ENCODE measurements around the gene DLGAP1.

GRCh38 chr18:3777719-3778118 is 677.4 kb downstream of the DLGAP1 start:
- no peak for TF ChIP-seq SMC3 (IDR thresholded peaks at IDR 0.05; ENCODE audit: borderline replicate concordance, low read length)
- no peak for TF ChIP-seq ZNF274 (IDR thresholded peaks at IDR 0.05; ENCODE audit: insufficient read depth, insufficient read length)
- TF ChIP-seq, protein P1, sequence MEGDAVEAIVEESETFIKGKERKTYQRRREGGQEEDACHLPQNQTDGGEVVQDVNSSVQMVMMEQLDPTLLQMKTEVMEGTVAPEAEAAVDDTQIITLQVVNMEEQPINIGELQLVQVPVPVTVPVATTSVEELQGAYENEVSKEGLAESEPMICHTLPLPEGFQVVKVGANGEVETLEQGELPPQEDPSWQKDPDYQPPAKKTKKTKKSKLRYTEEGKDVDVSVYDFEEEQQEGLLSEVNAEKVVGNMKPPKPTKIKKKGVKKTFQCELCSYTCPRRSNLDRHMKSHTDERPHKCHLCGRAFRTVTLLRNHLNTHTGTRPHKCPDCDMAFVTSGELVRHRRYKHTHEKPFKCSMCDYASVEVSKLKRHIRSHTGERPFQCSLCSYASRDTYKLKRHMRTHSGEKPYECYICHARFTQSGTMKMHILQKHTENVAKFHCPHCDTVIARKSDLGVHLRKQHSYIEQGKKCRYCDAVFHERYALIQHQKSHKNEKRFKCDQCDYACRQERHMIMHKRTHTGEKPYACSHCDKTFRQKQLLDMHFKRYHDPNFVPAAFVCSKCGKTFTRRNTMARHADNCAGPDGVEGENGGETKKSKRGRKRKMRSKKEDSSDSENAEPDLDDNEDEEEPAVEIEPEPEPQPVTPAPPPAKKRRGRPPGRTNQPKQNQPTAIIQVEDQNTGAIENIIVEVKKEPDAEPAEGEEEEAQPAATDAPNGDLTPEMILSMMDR (IDR thresholded peaks at IDR 0.05 in 2 of 3, conservative IDR thresholded peaks at IDR 0.05 in 1 of 3; ENCODE audit: control insufficient read depth in 2 of 3, extremely low read depth in 1 of 3, insufficient read depth in 1 of 3, low read depth in 3 of 3, low read length in 3 of 3), result no peak
- no peak for TF ChIP-seq CEBPB (IDR thresholded peaks at IDR 0.05; ENCODE audit: borderline replicate concordance in 1 of 2, low read depth in 2 of 2, low read length in 2 of 2)
- TF ChIP-seq YY1 (IDR thresholded peaks at IDR 0.05; ENCODE audit: low read depth, low read length), result no peak
- TF ChIP-seq ZSCAN29 (IDR thresholded peaks at IDR 0.05), result no peak
- no peak for TF ChIP-seq REST (IDR thresholded peaks at IDR 0.05; ENCODE audit: low read depth, low read length)
- TF ChIP-seq RELA (IDR thresholded peaks at IDR 0.05; ENCODE audit: borderline replicate concordance, partially characterized antibody), result no peak
- TF ChIP-seq POLR2A (IDR thresholded peaks at IDR 0.05; ENCODE audit: low read depth, low read length), result no peak
